H9 (cell line): ENCODE results near the gene POLDIP3. TPM values are rescaled to one million over a fixed set of nuclear protein-coding genes. Genes with fewer than 3 reads are reported as not detected.

Experiments
- DNase-seq: peaks from one replicate; pipeline ENCODE4 v3.0.0-alpha.2; 2017
- H2AFZ ChIP-seq: one replicate; pipeline ENCODE4 v1.6.1; 2013; ENCODE audit warnings: mild to moderate bottlenecking, low read length, control low read depth, moderate library complexity
- H2AK5ac ChIP-seq: 2 replicates; pipeline ENCODE4 v1.6.1; 2013; ENCODE audit warnings: low read length, control low read depth, mixed read lengths; ENCODE audit not compliant: insufficient read length
- H2BK120ac ChIP-seq: one replicate; pipeline ENCODE4 v1.6.1; 2013; ENCODE audit warnings: low read depth, mild to moderate bottlenecking, low read length, control low read depth, inconsistent platforms; ENCODE audit not compliant: poor library complexity, severe bottlenecking
- H2BK12ac ChIP-seq: 2 replicates; pipeline ENCODE4 v1.6.1; 2013; ENCODE audit warnings: low read length, control low read depth, mixed read lengths, low read depth; ENCODE audit not compliant: insufficient read length
- H2BK15ac ChIP-seq: 2 replicates; pipeline ENCODE4 v1.6.1; 2013; ENCODE audit warnings: low read depth, low read length, control low read depth
- H2BK20ac ChIP-seq: one replicate; pipeline ENCODE4 v1.6.1; 2013; ENCODE audit warnings: low read depth, mild to moderate bottlenecking, low read length, control low read depth, inconsistent platforms; ENCODE audit not compliant: poor library complexity, severe bottlenecking
- H2BK5ac ChIP-seq: 2 replicates; pipeline ENCODE4 v1.6.1; 2013; ENCODE audit warnings: low read length, control low read depth, mixed read lengths; ENCODE audit not compliant: insufficient read length
- H3K14ac ChIP-seq: 2 replicates; pipeline ENCODE4 v1.6.1; 2013; ENCODE audit warnings: low read length, control low read depth; ENCODE audit not compliant: insufficient read depth
- H3K18ac ChIP-seq: 2 replicates; pipeline ENCODE4 v1.6.1; 2013; ENCODE audit warnings: low read depth, mild to moderate bottlenecking, mixed read lengths, low read length, control low read depth; ENCODE audit not compliant: insufficient read length
- H3K23ac ChIP-seq: 2 replicates; pipeline ENCODE4 v1.6.1; 2013; ENCODE audit warnings: low read length, control low read depth, mixed read lengths, low read depth; ENCODE audit not compliant: insufficient read length
- H3K23me2 ChIP-seq: 2 replicates; pipeline ENCODE4 v1.6.1; 2013; ENCODE audit warnings: low read depth, mild to moderate bottlenecking, mixed read lengths, low read length, control low read depth; ENCODE audit not compliant: insufficient read length, poor library complexity, severe bottlenecking
- H3K27ac ChIP-seq: 2 replicates; pipeline ENCODE4 v1.5.1; 2013; ENCODE audit warnings: low read length, control low read depth, mixed read lengths, low read depth; ENCODE audit not compliant: insufficient read length
- H3K27me3 ChIP-seq: 2 replicates; pipeline ENCODE4 v1.6.1; 2013; ENCODE audit warnings: low read length, control low read depth, inconsistent platforms; ENCODE audit not compliant: insufficient read depth
- H3K4ac ChIP-seq: 2 replicates; pipeline ENCODE4 v1.6.1; 2013; ENCODE audit warnings: low read depth, mild to moderate bottlenecking, control low read depth, inconsistent platforms, low read length, moderate library complexity
- H3K4me1 ChIP-seq: 2 replicates; pipeline ENCODE4 v1.6.1; 2013; ENCODE audit warnings: low read length, control low read depth, inconsistent platforms; ENCODE audit not compliant: insufficient read depth
- H3K4me2 ChIP-seq: 2 replicates; pipeline ENCODE4 v1.6.1; 2013; ENCODE audit warnings: low read length, control low read depth, mixed read lengths; ENCODE audit not compliant: insufficient read length, insufficient read depth
- H3K56ac ChIP-seq: 2 replicates; pipeline ENCODE4 v1.6.1; 2013; ENCODE audit warnings: low read depth, mild to moderate bottlenecking, mixed read lengths, low read length, control low read depth; ENCODE audit not compliant: insufficient read length
- H3K79me1 ChIP-seq: 2 replicates; pipeline ENCODE4 v1.6.1; 2013; ENCODE audit warnings: low read depth, mild to moderate bottlenecking, moderate library complexity, low read length, control low read depth, inconsistent platforms; ENCODE audit not compliant: insufficient read depth, poor library complexity, severe bottlenecking
- H3K79me2 ChIP-seq: 2 replicates; pipeline ENCODE4 v1.6.1; 2013; ENCODE audit warnings: low read length, control low read depth, inconsistent platforms; ENCODE audit not compliant: insufficient read depth
- H3K9ac ChIP-seq: 2 replicates; pipeline ENCODE4 v1.6.1; 2013; ENCODE audit warnings: low read length, control low read depth, mixed read lengths; ENCODE audit not compliant: insufficient read length; ENCODE audit errors: extremely low read depth
- H3K9me3 ChIP-seq: one replicate; pipeline ENCODE4 v1.6.1; 2013; ENCODE audit warnings: low read depth, low read length, inconsistent platforms; ENCODE audit not compliant: control insufficient read depth
- H3T11ph ChIP-seq: one replicate; pipeline ENCODE4 v1.6.1; 2013; ENCODE audit warnings: mild to moderate bottlenecking, low read length, control low read depth, inconsistent platforms
- H4K20me1 ChIP-seq: one replicate; pipeline ENCODE4 v1.6.1; 2013; ENCODE audit not compliant: control insufficient read depth, insufficient read length, insufficient read depth
- H4K5ac ChIP-seq: 2 replicates; pipeline ENCODE4 v1.6.1; 2013; ENCODE audit warnings: low read depth, mild to moderate bottlenecking, mixed read lengths, low read length, control low read depth; ENCODE audit not compliant: insufficient read length
- H4K8ac ChIP-seq: replicated peaks from 2 replicates; pipeline ENCODE4 v1.6.1; 2013; ENCODE audit warnings: low read length, control low read depth, mixed read lengths, low read depth; ENCODE audit not compliant: insufficient read length
- H4K91ac ChIP-seq: 2 replicates; pipeline ENCODE4 v1.6.1; 2013; ENCODE audit warnings: low read depth, mild to moderate bottlenecking, moderate library complexity, mixed read lengths, low read length, control low read depth; ENCODE audit not compliant: insufficient read length
- H3K27ac Mint-ChIP-seq, 3 experiments: 2 replicates in 2 of 3; 3 replicates in 1 of 3; pipeline ENCODE4 v1.8.0; 2020 to 2021; ENCODE audit warnings: mixed read lengths in 3 of 3, mild to moderate bottlenecking in 1 of 3, moderate library complexity in 1 of 3
- H3K27me3 Mint-ChIP-seq: 2 replicates; pipeline ENCODE4 v1.8.0; 2021; ENCODE audit warnings: low read depth, mild to moderate bottlenecking, moderate library complexity, mixed read lengths
- H3K36me3 Mint-ChIP-seq, 3 experiments: 2 replicates in 2 of 3; 3 replicates in 1 of 3; pipeline ENCODE4 v1.8.0; 2020 to 2021; ENCODE audit warnings: low read depth in 3 of 3, mixed read lengths in 3 of 3; ENCODE audit not compliant: insufficient read depth in 1 of 3
- H3K4me1 Mint-ChIP-seq, 2 experiments: 2 replicates each; pipeline ENCODE4 v1.8.0; 2020; ENCODE audit warnings: mixed read lengths in 2 of 2
- H3K4me3 Mint-ChIP-seq, 2 experiments: 2 replicates in 1 of 2; 3 replicates in 1 of 2; pipeline ENCODE4 v1.8.0; 2020 to 2021; ENCODE audit warnings: mild to moderate bottlenecking in 2 of 2, mixed read lengths in 2 of 2, moderate library complexity in 1 of 2
- H3K9me3 Mint-ChIP-seq, 2 experiments: 2 replicates in 1 of 2; 3 replicates in 1 of 2; pipeline ENCODE4 v1.8.0; 2020; ENCODE audit warnings: mild to moderate bottlenecking in 2 of 2, mixed read lengths in 2 of 2, moderate library complexity in 1 of 2
- CTCF ChIP-seq: fragments of 200-600 bp; sonication (generic); conservative IDR thresholded peaks from 3 replicates; pipeline ENCODE4 v1.8.0; 2021; ENCODE audit warnings: antibody characterized with exemption, mild to moderate bottlenecking
- WGBS: extraction: QIAGEN DNeasy Blood & Tissue Kit; methylation state at CpG from one replicate; pipeline ENCODE4 v1.1.7; 2013; ENCODE audit warnings: missing lambda C conversion rate, low lambda C conversion rate, mixed read lengths; ENCODE audit not compliant: insufficient read length; ENCODE audit errors: extremely low coverage; 5-methylcytosine and 5-hydroxymethylcytosine counted together
- total RNA-seq: library from RNA; stranded (reverse); gene quantifications from 2 replicates; pipeline ENCODE4 v1.2.1, GENCODE V29; 2021

Gene POLDIP3
- total RNA-seq, 1 experiment from 2014 or later: 90.8 TPM

DNA sequence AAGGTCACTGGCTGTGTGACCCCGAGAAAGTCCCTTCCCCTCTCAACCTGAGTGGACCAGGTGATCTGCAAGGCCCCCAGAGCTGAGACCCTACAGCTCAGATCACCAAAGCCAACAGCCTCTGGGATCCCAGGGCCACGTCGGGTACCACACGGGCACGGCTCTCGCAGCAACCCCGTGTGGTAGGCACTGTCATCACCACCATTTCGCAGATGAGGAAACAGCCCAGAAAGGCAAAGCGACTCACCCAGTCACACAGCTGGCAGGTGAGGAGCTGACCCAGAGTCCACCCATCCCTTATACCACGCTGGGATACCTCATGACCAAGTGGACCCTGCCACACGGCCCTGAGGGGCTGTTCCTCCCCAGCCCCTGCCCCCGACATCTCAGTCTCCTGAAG, 22.9 kb upstream of the POLDIP3 start:
- peak; percentile 28 for DNase-seq

More for the DNA sequence above, 22.9 kb upstream of the POLDIP3 start:
- H3K9me3 Mint-ChIP-seq: no peaks in the 10 kb centered on the region
- no peak overlapping the region for H2AK5ac ChIP-seq
- H3K4me1 Mint-ChIP-seq: peaks cover 4 to 7% of the 10 kb centered on the region in 2 experiments
- peaks cover 3 to 31% (median 28%) of the 10 kb centered on the region in 3 experiments; a peak in 6 of 7 replicates for H3K36me3 Mint-ChIP-seq
- no peak overlapping the region for H2BK5ac ChIP-seq
- H2AFZ ChIP-seq: no peak overlapping the region
- no peak overlapping the region for H3K14ac ChIP-seq
- TF ChIP-seq CTCF: no peak
- H2BK12ac ChIP-seq: no peak overlapping the region
- H4K91ac ChIP-seq: no peak overlapping the region
- no peak overlapping the region for H4K5ac ChIP-seq
- WGBS: no CpG with 5 or more reads among the region's 12 CpGs
- no peak overlapping the region for H3K4me2 ChIP-seq
- H3K4ac ChIP-seq: no peak overlapping the region
- H4K8ac ChIP-seq: no peak overlapping the region
- no peaks in the 10 kb centered on the region for H3K4me1 ChIP-seq
- no peak overlapping the region for H3K4me3 Mint-ChIP-seq
- no peaks in the 10 kb centered on the region for H3K23me2 ChIP-seq
- no peak overlapping the region for H3K9ac ChIP-seq
- no peaks in the 10 kb centered on the region for H3K27me3 ChIP-seq
- H3T11ph ChIP-seq: no peak overlapping the region
- no peaks in the 10 kb centered on the region for H3K9me3 ChIP-seq
- no peak overlapping the region for H3K18ac ChIP-seq
- H4K20me1 ChIP-seq: no peaks in the 10 kb centered on the region
- H3K79me2 ChIP-seq: no peaks in the 10 kb centered on the region
- no peak overlapping the region for H2BK120ac ChIP-seq
- H3K23ac ChIP-seq: no peak overlapping the region
- no peak overlapping the region for H2BK20ac ChIP-seq
- H3K79me1 ChIP-seq: no peaks in the 10 kb centered on the region
- H2BK15ac ChIP-seq: no peak overlapping the region
- H3K27ac ChIP-seq: no peak overlapping the region
- no peak overlapping the region for H3K56ac ChIP-seq
- H3K27ac Mint-ChIP-seq: no peak overlapping the region
- H3K27me3 Mint-ChIP-seq: no peaks in the 10 kb centered on the region
